Measurements from ENCODE around the gene IGFBP5. TPM values are rescaled to one million over a fixed set of nuclear protein-coding genes. Genes with fewer than 3 reads are reported as not detected.

IGFBP5 gene
- 117 TPM in 2 replicates for total RNA-seq (2014; rRNA removed; shearing (Covaris generic))
- 37.9 and 39.8 TPM in 2 replicates for polyA plus RNA-seq (2016; fragmentation: Nextera tagmentation; extraction: Ambion mirVana)

- Histone ChIP-seq H3K4me1 (ENCODE audit: insufficient read depth) (peaks cover 20% of the 10 kb centered on the region), H3K79me2 (ENCODE audit: insufficient read depth) (no peaks in the 10 kb centered on the region), H3K4me2 (ENCODE audit: unreplicated experiment) (peak within 1 kb of the TSS; percentile 87), H3K4me3 (peak within 1 kb of the TSS; percentile 81), H3K9me3 (ENCODE audit: low read depth) (no peaks in the 10 kb centered on the region), H3K36me3 (ENCODE audit: low read depth) (no peaks in the 10 kb centered on the region), H3K9ac (peak within 1 kb of the TSS; percentile 74), H2AFZ (peak within 1 kb of the TSS; percentile 54), H4K20me1 (ENCODE audit: insufficient read depth) (no peaks in the 10 kb centered on the region), H3K27me3 (replicated peaks; ENCODE audit: insufficient read depth) (no peaks in the 10 kb centered on the region), H3K27ac (no peak within 1 kb of the TSS), H3F3A (ENCODE audit: insufficient read depth) (peaks cover 13% of the 10 kb centered on the region), H3K9me2 (ENCODE audit: insufficient read depth) (no peaks in the 10 kb centered on the region)
- TF ChIP-seq EZH2phosphoT487 (IDR thresholded peaks at IDR 0.05; ENCODE audit: insufficient read depth, low read depth): no peak
- TF ChIP-seq EZH2 (IDR thresholded peaks at IDR 0.05; ENCODE audit: insufficient read depth, poor library complexity, severe bottlenecking): no peak
- WGBS, 2 experiments (ENCODE audit: low coverage in 1 of 2, low lambda C conversion rate in 2 of 2, missing lambda C conversion rate in 2 of 2): 6 to 7% methylated on average over 15 to 16 of the region's 16 CpGs
- peak; percentile 77 for DNase-seq
- in situ Hi-C loops (cut with MboI): loop anchor here (5.0 to 10.0 kb wide), 2 partner anchors 819 to 1017 kb away; no protein-coding TSS in a partner anchor
Observed at GRCh38 chr2:216695401-216695821, at the start of gene IGFBP5. IGFBP5 (minus strand) TSS chr2:216695549; CDS start chr2:216694775, 774 bp downstream.

- TF ChIP-seq EZH2phosphoT487 (IDR thresholded peaks at IDR 0.05; ENCODE audit: insufficient read depth, low read depth) (no peak), EZH2 (IDR thresholded peaks at IDR 0.05; ENCODE audit: insufficient read depth, poor library complexity, severe bottlenecking) (no peak)
- Histone ChIP-seq H3K79me2 (ENCODE audit: insufficient read depth) (no peaks in the 10 kb centered on the region), H3K4me1 (ENCODE audit: insufficient read depth) (no peaks in the 10 kb centered on the region), H3K27ac (no peak overlapping the region), H3K27me3 (replicated peaks; ENCODE audit: insufficient read depth) (peaks cover 16% of the 10 kb centered on the region), H2AFZ (no peak overlapping the region), H3K9me2 (ENCODE audit: insufficient read depth) (no peaks in the 10 kb centered on the region), H3K4me3 (no peak overlapping the region), H4K20me1 (ENCODE audit: insufficient read depth) (no peaks in the 10 kb centered on the region), H3K36me3 (ENCODE audit: low read depth) (no peaks in the 10 kb centered on the region), H3F3A (ENCODE audit: insufficient read depth) (no peaks in the 10 kb centered on the region), H3K9ac (no peak overlapping the region), H3K9me3 (ENCODE audit: low read depth) (no peaks in the 10 kb centered on the region), H3K4me2 (ENCODE audit: unreplicated experiment) (no peak overlapping the region)
- WGBS, 2 experiments (ENCODE audit: low coverage in 1 of 2, low lambda C conversion rate in 2 of 2, missing lambda C conversion rate in 2 of 2): 57 to 59% methylated on average over 1 of the region's 1 CpG
- DNase-seq: no peak
- in situ Hi-C loops (cut with MboI): no loop called here
Observed at GRCh38 chr2:216743781-216744180, 48.4 kb upstream of the IGFBP5 start.

- Histone ChIP-seq H3K4me1 (ENCODE audit: insufficient read depth) (no peaks in the 10 kb centered on the region), H3F3A (ENCODE audit: insufficient read depth) (no peaks in the 10 kb centered on the region), H3K9me3 (ENCODE audit: low read depth) (no peaks in the 10 kb centered on the region), H3K27ac (no peak overlapping the region), H3K27me3 (replicated peaks; ENCODE audit: insufficient read depth) (peaks cover 22% of the 10 kb centered on the region), H3K9me2 (ENCODE audit: insufficient read depth) (no peaks in the 10 kb centered on the region), H2AFZ (no peak overlapping the region), H3K79me2 (ENCODE audit: insufficient read depth) (no peaks in the 10 kb centered on the region), H3K9ac (no peak overlapping the region), H4K20me1 (ENCODE audit: insufficient read depth) (no peaks in the 10 kb centered on the region), H3K36me3 (ENCODE audit: low read depth) (no peaks in the 10 kb centered on the region), H3K4me3 (no peak overlapping the region), H3K4me2 (ENCODE audit: unreplicated experiment) (no peak overlapping the region)
- TF ChIP-seq EZH2 (IDR thresholded peaks at IDR 0.05; ENCODE audit: insufficient read depth, poor library complexity, severe bottlenecking): no peak
- TF ChIP-seq EZH2phosphoT487 (IDR thresholded peaks at IDR 0.05; ENCODE audit: insufficient read depth, low read depth): no peak
- no peak for DNase-seq
- 69 to 89% methylated on average over 3 of the region's 3 CpGs for WGBS, 2 experiments (ENCODE audit: low coverage in 1 of 2, low lambda C conversion rate in 2 of 2, missing lambda C conversion rate in 2 of 2)
- in situ Hi-C loops (cut with MboI): no loop called here
Observed at GRCh38 chr2:216742411-216742810, 47.1 kb upstream of the IGFBP5 start.

- no peaks in the 10 kb centered on the region for H3K9me3 ChIP-seq (ENCODE audit: low read depth)
- no peak overlapping the region for H3K4me2 ChIP-seq (ENCODE audit: unreplicated experiment)
- no peak for DNase-seq
- H3K4me3 ChIP-seq: no peak overlapping the region
- TF ChIP-seq EZH2phosphoT487 (IDR thresholded peaks at IDR 0.05; ENCODE audit: insufficient read depth, low read depth) (no peak), EZH2 (IDR thresholded peaks at IDR 0.05; ENCODE audit: insufficient read depth, poor library complexity, severe bottlenecking) (no peak)
- H3K9ac ChIP-seq: no peak overlapping the region
- H3K4me1 ChIP-seq (ENCODE audit: insufficient read depth): no peaks in the 10 kb centered on the region
- peaks cover 28% of the 10 kb centered on the region for H3K27me3 ChIP-seq (replicated peaks; ENCODE audit: insufficient read depth)
- in situ Hi-C loops (cut with MboI): no loop called here
- no peaks in the 10 kb centered on the region for H3F3A ChIP-seq (ENCODE audit: insufficient read depth)
- 52 to 63% methylated on average over 2 of the region's 2 CpGs for WGBS, 2 experiments (ENCODE audit: low coverage in 1 of 2, low lambda C conversion rate in 2 of 2, missing lambda C conversion rate in 2 of 2)
- no peaks in the 10 kb centered on the region for H3K79me2 ChIP-seq (ENCODE audit: insufficient read depth)
- H3K27ac ChIP-seq: no peak overlapping the region
- no peaks in the 10 kb centered on the region for H3K9me2 ChIP-seq (ENCODE audit: insufficient read depth)
- H3K36me3 ChIP-seq (ENCODE audit: low read depth): no peaks in the 10 kb centered on the region
- H4K20me1 ChIP-seq (ENCODE audit: insufficient read depth): no peaks in the 10 kb centered on the region
- no peak overlapping the region for H2AFZ ChIP-seq
Observed at GRCh38 chr2:216741223-216741593, 45.9 kb upstream of the IGFBP5 start.
